NCI-H187 treated with DMSO at 0.1 percent for 48 hours (cell line): ENCODE results near the gene SH3BGRL2.
"Not testable (repeated sequence)": the region's sequence is repeated elsewhere in the genome, so short reads cannot be mapped to it uniquely, and the experiment has no call there.

Experiments used
- DNase-seq: peaks from one replicate; lab custom pipeline; 2025; lab: John Stamatoyannopoulos, UW

SH3BGRL2 gene

GRCh38 chr6:79745282-79745681 is 114.2 kb downstream of the SH3BGRL2 start:
- not testable (repeated sequence) for DNase-seq

GRCh38 chr6:79746325-79746724 is 115.2 kb downstream of the SH3BGRL2 start:
- DNase-seq: not testable (repeated sequence)

GRCh38 chr6:79750806-79751205 is 119.7 kb downstream of the SH3BGRL2 start:
- DNase-seq: peak; percentile 58
